Epidermal melanocyte (primary cell): Measurements from ENCODE around the gene RUBCN.
"Not testable (repeated sequence)": the region's sequence is repeated elsewhere in the genome, so short reads cannot be mapped to it uniquely, and the experiment has no call there.

ENCODE experiments used
- DNase-seq: peaks from one replicate; pipeline ENCODE4 v3.0.0; 2011; ENCODE audit warnings: low spot score; ENCODE audit not compliant: insufficient read length

The RUBCN gene

DNA sequence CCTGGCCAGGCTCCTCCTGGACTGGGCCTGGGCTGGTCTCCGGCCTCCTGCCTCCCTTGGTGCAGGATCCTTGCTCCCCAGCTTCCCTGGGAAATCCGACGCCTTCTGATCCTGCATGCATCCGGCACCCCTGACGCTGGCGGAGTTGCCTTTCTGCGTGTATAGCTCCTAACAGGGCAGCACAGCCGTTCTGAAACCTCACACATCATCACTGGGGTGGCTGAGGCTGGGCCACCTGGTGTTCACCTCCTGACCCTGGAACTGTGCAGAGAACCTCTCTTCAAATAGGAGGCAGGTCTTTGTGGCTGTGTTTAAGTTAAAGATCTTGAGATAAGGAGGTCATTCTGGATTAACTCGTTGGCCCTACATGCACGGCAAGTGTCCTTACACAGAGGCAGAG, 77.6 kb downstream of the RUBCN start:
- not testable (repeated sequence) for DNase-seq

DNA sequence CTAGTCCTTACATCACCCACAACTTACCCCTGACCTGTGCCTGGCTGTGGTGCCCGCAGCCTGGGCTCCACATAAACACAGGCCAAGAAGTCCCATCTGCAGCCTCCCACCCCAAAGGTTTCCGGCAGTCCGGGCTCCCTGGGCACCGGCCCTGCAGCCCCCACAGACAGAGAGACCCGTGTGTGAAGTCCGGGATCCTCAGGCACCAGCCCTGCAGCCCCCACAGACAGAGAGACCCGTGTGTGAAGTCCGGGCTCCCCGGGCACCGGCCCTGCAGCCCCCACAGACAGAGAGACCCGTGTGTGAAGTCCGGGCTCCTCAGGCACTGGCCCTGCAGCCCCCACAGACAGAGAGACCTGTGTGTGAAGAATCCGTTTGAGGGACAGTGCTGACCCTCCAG, 78.0 kb downstream of the RUBCN start:
- not testable (repeated sequence) for DNase-seq

DNA sequence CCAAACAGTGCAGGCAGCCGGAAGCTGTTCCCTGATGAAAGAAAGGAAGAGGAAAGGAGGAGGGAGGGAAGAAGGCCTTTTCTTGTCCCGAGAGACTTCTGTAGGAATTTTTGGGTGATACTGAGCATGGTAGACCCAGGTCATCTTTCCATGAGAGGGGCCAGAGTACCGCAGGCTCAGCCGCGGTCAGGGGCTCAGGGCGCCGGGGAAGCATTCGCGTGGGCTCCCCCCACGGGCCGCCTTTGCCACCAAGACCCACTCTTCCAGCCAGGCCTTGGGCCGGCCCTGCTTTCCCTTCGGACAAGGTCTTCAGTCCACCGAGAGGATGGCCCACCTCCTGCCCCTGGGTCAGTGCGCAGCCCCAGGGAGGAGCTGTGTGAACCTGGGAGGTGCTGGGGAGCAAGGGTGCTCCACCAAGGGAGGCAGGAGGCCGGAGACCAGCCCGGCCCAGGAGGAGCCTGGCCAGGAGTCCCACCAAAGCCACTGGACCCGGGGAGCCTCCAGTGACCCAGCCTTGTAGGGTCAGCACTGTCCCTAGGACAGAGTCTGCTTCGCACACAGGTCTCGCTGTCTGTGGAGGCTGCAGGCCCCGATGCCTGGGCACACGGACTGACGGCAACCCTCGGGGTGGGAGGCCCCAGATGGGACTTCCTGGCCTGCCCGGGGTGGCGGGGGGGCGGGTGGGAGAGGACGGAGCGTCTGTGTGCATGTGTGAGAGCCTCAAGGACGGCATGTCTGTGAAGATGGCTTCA, 79.0 kb downstream of the RUBCN start:
- DNase-seq, result not testable (repeated sequence)

DNA sequence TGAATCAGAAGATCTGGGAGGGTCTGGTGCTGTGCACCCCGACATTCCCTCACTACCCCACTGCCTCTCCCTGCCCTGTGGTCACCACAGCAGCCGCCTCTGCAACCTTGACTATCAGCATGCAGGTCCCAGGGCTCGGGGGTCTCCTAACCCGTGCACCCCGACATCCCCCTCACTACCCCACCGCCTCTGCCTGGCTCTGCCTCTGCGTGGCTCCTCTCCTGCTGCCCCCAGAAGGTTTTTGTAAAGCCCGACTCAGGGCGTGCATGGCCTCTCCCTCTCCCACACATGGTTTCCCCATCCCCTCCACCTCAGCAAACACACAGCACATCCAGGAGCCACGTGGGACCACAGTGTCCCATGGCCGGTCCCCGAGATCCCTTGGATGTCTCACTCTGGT, 79.7 kb downstream of the RUBCN start:
- DNase-seq, result not testable (repeated sequence)

DNA sequence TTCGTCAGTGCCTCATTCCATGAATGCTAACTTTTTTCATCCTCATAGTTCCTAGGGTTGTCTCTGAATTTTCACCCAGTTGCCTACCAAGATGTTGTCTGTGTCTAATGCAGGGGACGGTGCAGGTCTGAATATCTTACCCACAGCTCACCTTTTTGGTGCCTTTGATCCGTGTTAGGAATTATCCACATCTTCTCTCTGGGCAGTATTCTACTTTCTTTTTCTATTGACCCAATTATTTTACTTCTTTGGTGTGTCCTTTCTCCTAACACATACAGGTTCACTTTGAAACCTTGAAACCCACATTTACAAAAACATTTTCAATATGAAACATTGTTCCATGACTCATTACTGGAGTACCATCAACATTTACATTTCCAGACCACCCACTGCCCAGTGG, 80.6 kb downstream of the RUBCN start:
- DNase-seq, result not testable (repeated sequence)

DNA sequence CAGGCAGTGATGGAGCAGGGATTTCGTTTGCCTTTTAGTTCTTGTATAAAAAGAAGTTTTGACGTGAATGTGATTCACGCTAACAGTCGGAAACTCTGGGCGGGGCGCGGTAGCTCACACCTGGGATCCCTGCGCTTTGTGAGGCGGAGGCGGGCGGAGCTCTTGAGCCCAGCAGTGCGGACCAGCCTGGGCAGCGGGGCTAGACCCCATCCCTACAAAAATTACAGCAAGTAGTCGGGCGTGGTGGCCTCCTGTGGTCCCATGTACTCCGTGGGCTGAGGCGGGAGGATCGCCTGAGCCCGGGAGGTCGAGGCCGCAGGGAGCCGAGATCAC, 81.7 kb downstream of the RUBCN start:
- not testable (repeated sequence) for DNase-seq

DNA sequence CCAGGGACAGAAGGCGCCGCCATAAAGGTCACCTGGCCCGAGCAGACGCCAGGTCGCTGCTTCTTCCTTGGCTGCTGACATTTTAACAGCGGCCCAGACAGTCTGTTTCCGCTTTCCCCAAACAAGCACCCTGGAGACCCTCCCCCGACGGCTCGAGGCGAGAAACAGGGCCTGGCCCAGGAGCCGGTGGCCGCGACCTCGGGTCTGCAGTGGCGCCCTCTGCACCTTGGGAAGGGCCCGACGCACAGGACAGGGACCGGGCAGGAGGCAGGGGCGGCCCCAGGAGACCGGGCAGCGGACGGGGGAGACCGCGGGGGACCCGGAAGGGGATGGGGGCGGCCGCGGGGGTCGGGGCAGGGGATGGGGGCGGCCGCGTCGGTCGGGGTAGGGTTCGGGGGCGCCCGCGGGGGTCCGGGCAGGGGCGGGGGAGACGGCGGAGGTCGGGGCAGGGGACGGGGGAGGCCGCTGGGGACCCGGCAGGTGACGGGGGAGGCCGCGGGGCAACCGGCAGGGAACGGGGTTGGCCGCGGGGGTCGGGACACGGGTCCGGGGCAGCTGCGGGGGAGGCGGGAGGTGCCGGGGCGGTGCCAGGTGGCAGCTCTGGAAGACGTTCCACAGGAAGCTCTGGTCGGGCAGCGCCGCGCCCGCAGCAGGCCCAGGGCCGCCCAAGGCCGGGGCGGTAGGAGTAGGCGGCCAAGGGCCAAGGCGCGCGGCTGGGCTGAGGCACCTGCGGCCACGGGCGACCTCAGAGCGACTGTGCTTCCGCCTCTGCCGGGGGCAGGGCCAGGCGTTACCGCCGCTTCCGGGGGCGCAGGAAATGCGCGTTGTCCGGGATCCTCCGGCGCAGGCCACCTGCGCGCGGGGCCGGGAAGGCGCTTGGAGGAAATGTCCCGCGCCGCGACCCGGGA, 82.4 kb downstream of the RUBCN start:
- DNase-seq, result not testable (repeated sequence)

DNA sequence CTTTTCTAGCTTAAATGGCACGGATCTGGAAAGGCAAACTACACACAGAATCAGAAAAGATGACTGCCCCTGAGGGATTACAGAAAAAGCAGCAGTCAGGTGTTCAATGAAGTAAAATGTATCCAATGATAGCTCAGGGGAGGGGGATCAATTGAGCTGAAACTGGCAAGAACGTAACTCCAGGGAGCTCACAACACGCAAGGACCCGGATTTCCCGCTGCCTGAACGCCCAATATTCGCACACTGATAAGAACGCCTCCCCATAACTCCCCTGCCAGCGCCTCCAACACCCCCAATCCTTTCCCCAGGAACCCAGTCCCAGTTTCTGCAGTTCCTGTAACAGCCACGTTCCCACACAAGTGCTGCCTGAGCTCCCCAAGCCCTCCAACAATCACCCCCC, 83.8 kb downstream of the RUBCN start:
- DNase-seq, result not testable (repeated sequence)

DNA sequence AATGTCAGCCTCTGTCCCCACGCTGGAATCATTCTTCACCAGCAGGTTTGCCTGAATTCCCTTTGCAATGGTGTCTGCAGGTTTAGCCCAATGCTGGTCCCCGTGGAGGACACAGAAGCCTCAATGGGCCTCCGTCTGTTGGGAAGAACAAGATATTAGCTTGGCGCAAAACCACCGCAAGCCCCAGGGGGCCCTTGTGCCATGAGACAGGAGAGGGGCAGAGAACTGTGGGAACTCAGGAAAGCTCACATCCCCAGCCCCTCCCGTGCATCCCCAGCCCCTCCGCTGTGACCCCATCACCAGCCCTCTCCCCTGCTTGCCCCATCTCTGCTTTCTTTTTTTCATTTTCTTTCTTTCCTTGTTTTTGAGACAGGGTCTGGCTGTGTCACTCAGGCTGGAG, 89.1 kb downstream of the RUBCN start:
- DNase-seq, result not testable (repeated sequence)

DNA sequence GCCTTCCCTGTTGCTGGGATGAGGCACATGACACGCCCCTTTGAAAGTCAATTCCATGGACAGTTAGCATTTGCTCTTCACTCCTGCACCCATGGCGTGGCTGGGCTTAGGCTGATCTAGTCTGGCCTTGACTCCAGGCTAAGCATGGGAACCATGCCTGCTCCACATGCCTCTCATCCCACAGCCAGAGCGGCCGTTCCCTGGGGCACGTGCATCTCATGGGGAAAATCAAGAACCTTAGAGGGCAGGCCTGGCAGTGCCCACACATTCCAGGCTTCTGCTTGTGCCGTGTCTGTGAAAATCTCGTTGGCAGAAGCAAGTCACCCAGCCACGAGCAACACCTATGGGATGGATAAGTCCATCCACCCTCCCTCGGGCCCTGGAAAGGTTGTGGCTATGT, 89.5 kb downstream of the RUBCN start:
- DNase-seq, result not testable (repeated sequence)

DNA sequence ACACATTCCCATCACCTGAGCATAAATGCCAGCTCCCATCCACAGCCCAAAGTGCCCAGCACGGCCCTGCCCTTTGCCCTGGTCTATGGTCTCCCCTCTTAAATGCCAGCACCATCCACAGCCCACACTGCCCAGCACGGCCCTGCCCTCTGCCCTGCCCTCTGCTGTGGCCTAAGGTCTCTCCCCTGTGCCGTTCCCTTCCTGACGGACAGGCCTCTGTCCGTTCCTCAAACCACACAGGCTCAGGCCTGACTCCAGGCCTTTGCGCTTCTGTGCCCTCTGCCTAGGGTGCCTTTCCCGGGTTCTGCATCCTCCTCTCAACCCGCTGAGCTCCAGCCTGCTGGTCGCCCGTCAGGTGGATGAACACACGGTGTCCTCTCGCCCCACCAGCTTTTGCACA, 90.4 kb downstream of the RUBCN start:
- DNase-seq, result not testable (repeated sequence)

DNA sequence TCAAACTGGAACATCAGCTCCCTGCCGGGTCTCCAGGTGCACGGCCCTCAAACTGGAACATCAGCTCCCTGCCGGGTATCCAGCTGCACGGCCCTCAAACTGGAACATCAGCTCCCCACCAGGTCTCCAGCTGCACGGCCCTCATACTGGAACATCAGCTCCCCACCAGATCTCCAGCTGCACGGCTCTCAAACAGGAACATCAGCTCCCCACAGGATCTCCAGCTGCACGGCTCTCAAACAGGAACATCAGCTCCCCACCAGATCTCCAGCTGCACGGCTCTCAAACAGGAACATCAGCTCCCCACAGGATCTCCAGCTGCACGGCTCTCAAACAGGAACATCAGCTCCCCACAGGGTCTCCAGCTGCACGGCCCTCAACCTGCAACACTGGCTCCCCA, 99.1 kb downstream of the RUBCN start:
- not testable (repeated sequence) for DNase-seq

DNA sequence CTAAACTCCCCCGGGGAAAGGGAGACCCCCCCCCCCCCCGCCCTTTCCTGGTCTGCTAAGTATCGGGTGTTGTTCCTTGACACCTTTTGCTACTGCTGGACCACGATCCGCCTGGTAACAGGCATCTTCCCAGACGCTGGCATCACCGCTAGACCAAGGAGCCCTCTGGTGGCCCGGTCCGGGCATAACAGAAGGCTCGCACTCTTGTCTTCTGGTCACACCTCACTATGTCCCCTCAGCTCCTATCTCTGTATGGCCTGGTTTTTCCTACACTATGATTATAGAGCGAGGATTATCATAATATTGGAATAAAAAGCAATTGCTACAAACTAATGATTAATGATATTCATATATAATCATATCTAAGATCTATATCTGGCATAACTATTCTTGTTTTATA, 104.7 kb downstream of the RUBCN start:
- DNase-seq, result not testable (repeated sequence)

DNA sequence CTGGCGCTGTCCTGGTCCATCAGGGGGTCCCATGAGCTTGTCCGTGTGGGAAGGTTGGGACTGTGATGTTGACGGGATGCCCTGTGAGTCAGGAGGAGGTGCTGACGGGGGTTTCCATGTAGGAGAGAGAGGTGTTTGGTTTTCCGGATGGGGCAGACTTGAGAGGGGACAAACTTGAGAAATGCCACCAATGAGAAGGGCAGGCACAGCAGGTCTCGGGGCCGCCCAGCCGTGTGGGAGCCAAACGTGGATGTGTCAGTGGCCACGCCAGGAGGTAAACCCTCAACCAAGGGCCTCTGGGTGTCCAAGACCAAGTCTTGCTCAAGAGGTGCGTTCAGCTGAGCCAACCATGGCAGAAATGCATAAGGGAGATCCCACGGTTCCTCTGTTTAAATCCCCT, 105.9 kb downstream of the RUBCN start:
- not testable (repeated sequence) for DNase-seq

DNA sequence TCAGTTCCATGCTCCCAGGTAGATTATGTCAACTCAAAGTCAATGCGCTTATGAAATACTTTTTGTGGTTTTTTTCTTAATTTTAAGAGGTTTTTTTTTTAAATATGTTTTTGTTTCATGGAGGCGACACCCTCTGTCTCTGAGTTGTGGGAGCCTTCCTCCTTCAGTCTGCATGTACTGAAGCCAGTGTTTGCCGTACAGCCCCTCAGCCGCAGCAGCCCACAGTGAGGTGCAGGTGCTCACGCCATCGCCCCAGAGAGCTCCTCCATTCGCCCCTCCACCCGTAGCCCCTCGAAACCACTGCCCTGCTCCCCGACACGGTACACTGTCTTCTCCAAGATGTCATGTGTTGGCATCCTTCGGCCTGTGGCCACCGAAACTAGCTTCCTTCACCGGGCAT, 107.4 kb downstream of the RUBCN start:
- not testable (repeated sequence) for DNase-seq

DNA sequence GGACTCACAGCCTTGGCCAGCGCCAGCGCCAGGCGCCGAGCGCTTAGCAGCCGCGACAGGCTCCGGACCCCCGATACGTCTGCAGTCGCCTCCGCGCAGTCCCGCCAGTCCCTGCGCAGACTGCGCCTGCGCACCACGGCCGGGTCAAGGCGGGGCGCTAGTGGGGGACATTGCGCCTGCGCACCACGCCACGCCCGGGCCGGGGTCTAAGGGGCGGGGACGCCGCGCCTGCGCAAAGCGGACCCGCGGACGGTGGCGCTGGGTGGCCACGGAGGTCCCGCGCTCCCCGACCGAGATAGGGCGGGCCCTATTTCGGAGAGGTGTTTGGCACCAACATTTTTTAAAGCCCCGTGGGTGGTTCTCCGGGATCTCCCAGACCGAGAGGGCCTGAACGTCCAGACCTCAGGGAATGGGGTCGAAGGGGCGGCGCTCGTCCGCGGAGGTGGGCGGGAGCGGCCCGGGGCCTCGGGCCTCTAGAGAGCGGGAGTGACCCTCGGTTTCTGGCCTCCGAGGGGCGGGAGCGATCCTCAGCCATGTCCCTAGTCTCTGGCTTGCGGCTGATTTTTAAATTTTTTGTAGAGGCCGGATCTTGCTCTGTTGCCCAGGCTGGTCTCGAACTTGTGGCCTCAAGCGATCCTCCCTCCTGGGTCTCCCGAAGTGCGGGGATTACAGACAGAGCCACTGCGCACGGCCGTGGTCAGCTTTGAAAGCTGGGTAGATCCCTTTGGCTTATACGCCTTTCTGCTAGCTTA, 108.8 kb downstream of the RUBCN start:
- peak; percentile 76 for DNase-seq

DNA sequence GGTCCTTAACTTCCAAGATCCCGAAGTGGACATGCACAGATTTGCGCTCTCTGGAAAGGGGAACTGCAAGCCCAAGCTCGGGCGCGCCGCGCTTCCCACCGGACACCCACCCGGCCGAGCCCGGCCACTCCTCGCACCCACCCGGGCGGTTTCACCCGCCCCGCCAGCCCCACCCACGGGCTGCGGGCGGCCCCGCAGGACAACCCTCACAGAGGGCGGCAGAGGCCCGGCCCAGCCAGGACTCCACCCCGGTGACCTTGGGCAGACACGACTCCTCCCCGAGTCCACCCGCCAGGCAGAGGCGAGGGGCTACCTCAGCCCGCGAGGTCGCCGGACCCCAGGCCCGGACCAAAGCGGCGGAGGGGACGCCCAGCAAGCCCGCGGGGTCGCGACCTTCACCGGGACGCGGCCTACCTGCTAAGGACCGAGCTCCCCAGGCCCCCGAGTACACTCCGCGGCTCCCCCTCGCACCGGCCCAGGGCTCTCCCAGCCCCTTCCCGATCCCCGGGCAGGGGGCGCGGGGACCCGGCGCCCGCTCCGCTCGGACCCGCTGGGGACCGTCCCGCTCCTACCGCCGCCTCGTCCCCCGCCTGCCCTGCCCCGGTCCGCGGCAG, 109.4 kb downstream of the RUBCN start:
- DNase-seq, result not testable (repeated sequence)

DNA sequence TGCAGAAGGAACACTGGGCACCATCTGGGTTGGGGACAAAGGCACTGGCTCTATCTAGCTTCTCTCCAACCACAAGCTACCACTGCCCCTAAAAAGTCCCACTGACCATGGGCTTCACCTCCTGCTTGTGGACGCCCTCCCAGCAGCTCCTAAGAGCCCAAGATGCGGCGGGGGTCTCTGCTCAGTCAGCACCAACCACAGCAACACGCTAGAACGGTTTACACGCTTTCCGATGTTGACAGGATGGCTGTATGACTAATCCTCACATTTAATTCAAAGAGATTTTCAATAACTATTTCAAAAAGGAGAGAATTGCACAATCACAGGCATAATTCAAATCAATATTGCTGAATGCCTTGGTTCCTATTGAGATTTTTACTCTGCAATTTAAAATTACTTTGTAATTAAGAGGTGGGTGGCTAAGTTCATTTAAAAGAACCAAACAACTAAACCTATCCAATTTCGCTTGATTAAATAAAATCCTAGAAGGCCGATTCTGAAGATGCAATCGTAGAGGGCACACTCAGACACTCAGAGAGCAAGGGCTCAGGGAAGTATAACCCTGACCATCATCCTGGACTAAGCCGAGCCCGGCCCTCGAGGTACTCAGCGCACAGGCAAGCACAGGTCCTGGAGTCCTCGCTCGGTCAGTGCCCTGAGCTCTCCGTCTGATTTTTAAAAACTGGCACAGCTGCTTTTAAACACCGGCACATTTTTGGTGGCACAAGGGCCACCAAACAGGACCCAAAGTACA, 110.1 kb downstream of the RUBCN start:
- DNase-seq, result not testable (repeated sequence)

DNA sequence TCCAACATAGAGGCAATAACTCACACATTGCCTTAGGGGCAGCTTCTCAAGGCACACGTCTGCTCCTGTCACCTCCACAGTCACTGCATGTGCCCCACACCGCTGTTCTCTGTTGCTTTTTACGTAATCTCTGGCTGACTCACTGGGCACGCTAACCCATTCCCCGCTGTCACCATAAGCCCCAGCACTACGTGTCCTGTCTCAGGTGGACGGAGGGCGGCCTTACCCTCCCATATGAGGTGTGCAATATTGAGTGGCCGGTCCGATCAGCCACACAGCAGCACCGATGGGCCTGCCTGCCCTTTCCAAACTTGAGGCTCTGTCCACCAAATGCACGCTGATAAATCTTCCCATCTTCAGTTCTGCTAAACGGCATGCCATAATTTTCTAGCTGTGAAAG, 115.2 kb downstream of the RUBCN start:
- DNase-seq, result not testable (repeated sequence)
